Measurements from ENCODE around the gene PFN4.

- TF ChIP-seq CTCF (IDR thresholded peaks at IDR 0.05; ENCODE audit: low read depth, low read length, poor library complexity, severe bottlenecking) (no peak), EZH2phosphoT487 (IDR thresholded peaks at IDR 0.05; ENCODE audit: borderline replicate concordance, low read length) (no peak)
These were observed 40.5 kb upstream of the PFN4 start for GRCh38 chr2:24163601-24164000.
